Measurements from ENCODE around the gene RASIP1.
A peak's percentile ranks its signal among the peaks of the same experiment; 100 is the strongest.

RASIP1 gene

DNA sequence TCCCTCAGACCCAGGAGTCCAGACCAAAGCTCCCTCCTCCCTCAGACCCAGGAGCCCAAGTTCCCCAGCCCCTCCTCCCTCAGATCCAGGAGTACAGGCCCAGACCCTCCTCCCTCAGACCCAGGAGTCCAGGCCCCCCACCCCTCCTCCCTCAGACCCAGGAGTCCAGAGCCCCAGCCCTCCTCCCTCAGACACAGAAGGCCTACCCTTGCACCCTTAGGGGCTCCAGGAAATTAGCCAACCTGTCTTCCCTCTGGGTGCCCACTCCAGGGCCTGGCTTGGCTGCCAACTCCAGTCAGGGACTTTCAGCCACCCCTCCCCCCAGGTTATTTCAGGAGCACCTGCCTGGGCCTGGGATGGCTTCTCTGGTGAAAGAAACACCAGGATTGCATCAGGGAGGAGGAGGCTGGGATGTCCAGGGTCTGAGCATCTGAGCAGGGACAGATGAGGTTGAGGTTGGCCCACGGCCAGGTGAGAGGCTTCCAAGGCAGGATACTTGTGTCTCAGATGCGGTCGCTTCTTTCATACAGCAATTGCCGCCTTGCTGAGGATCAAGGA lies 14.8 kb upstream of the RASIP1 start, which contains the start of gene FGF21:
Gene FGF21, plus strand, starts transcription at position 441 of the 558 bp plus-strand sequence. CDS start 713 bp downstream, outside the sequence.
- in situ Hi-C loops (cut with MboI; ENCODE audit: low sequenced_read_pairs, unreplicated experiment), result no loop called here
- DNase-seq (ENCODE audit: low spot score), result no peak
- TF ChIP-seq, protein P1, sequence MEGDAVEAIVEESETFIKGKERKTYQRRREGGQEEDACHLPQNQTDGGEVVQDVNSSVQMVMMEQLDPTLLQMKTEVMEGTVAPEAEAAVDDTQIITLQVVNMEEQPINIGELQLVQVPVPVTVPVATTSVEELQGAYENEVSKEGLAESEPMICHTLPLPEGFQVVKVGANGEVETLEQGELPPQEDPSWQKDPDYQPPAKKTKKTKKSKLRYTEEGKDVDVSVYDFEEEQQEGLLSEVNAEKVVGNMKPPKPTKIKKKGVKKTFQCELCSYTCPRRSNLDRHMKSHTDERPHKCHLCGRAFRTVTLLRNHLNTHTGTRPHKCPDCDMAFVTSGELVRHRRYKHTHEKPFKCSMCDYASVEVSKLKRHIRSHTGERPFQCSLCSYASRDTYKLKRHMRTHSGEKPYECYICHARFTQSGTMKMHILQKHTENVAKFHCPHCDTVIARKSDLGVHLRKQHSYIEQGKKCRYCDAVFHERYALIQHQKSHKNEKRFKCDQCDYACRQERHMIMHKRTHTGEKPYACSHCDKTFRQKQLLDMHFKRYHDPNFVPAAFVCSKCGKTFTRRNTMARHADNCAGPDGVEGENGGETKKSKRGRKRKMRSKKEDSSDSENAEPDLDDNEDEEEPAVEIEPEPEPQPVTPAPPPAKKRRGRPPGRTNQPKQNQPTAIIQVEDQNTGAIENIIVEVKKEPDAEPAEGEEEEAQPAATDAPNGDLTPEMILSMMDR (IDR thresholded peaks at IDR 0.05; ENCODE audit: borderline replicate concordance, control extremely low read depth, extremely low read depth, insufficient read depth, missing control alignments), result no peak

DNA sequence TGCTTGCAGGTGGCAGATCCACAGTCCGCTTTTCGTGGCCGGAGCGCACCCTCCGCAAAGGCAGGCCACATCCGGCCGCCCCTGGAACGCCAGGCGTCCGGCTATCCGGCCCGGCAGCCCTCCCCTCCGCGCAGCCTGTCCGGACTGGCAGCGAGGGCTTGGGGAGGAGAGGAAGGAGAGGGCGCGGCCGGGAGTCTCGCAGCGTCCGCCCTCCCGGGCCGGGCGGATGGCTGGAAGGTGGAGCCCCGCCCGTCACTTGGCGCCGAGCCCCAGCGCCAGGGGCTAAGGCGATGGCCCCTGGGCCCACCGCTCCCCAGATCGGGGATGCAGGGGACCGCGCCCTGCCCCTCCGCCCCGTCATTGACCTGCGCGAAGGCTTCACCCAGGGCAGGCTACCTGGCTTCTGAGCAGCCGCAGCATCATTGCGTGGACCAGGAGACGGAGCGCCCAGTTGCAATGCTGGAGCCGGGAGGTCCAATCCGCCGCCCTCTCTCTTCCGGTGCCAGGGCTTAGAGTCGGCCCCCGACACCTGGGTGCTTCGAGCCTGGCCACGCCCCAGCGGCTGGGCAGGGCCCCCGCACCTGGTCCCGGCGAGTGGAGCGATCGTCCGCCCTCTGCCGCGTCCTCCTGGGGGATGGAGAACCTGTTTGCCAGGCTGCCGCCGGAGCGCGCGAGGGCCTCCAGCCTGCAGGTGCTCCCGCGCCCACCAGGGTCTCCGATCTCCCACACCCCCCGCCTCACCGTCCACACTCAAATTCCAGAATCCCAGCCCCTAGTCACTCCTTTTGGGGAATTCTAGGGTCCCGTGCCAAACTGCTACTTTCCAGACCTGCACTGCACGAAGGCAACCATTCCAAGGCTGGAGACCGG lies 12.3 kb upstream of the RASIP1 start, which contains the start of gene FUT1:
Gene FUT1, minus strand, starts transcription at position 146 of the 870 bp plus-strand sequence. CDS start 1,360 bp downstream, outside the sequence.
- TF ChIP-seq, protein P1 (IDR thresholded peaks at IDR 0.05; ENCODE audit: borderline replicate concordance, control extremely low read depth, extremely low read depth, insufficient read depth, missing control alignments), result no peak
- DNase-seq (ENCODE audit: low spot score), result peak; percentile 52
- in situ Hi-C loops (cut with MboI; ENCODE audit: low sequenced_read_pairs, unreplicated experiment), result no loop called here

DNA sequence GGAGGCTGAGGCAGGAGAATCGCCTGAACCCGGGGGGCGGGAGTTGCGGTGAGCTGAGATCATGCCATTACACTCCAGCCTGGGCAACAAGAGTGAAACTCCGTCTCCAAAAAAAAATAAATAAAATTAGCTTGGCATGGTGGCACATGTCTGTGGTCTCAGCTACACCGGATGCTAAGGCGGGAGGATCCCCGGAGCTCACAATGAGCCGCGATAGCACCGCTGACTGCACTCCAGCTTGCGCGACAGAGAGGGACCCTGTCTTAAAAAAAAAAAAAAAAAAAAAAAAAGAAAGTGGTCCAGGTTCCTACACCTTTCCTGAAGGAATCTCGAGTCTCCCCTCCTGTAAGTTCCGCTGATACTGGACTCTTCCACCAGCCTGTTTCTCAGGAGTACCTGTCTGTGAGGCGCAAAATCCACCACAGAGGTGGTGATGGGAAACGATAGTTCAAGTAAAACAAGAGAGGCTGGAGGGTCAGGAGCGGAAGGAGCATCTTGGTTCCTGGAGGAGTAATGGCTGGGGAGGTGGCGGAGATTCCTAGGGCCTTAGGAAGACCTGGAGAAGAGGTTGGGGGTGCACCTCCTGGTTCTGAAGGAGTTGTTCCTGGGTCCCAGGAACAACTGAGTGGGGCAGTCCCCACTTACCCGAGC lies 11.6 kb upstream of the RASIP1 start:
- in situ Hi-C loops (cut with MboI; ENCODE audit: low sequenced_read_pairs, unreplicated experiment), result no loop called here
- TF ChIP-seq, protein P1 (IDR thresholded peaks at IDR 0.05; ENCODE audit: borderline replicate concordance, control extremely low read depth, extremely low read depth, insufficient read depth, missing control alignments), result no peak
- DNase-seq (ENCODE audit: low spot score), result peak; percentile 21

DNA sequence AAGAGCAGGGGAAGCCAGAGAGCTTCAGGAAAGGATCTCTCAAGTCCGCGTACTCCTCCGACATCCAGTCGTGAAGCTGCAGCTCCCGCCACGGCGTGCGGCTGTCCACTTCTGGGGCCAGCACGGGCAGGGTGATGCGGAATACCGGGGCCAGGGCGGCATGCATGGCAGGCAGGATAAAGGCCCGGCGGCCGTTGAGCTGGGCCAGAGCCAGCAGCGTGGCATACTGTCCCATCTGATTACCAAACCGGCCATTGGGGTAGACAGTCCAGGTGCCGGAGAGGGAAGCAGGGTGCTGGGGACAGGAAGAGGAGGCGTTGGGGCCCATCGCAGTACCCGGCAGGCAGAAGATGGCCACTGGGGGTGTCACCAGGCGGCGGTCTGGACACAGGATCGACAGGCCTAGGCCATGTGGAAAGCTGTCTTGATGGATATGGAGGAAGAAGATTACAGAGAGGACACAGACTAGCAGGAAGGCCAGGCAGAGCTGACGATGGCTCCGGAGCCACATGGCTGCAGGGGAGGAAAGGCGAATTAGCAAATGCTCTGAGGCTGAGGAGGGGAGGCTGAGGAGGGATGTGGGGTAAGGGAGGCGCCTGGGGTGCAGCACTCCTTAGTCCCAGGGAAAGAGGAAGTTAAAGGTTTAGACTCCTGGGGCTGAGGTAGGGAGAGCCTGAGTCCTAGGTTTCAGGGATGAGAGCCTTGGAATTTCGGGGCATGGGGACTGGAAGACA lies 10.5 kb upstream of the RASIP1 start:
- DNase-seq (ENCODE audit: low spot score), result no peak
- in situ Hi-C loops (cut with MboI; ENCODE audit: low sequenced_read_pairs, unreplicated experiment), result no loop called here
- TF ChIP-seq, protein P1 (IDR thresholded peaks at IDR 0.05; ENCODE audit: borderline replicate concordance, control extremely low read depth, extremely low read depth, insufficient read depth, missing control alignments), result no peak

DNA sequence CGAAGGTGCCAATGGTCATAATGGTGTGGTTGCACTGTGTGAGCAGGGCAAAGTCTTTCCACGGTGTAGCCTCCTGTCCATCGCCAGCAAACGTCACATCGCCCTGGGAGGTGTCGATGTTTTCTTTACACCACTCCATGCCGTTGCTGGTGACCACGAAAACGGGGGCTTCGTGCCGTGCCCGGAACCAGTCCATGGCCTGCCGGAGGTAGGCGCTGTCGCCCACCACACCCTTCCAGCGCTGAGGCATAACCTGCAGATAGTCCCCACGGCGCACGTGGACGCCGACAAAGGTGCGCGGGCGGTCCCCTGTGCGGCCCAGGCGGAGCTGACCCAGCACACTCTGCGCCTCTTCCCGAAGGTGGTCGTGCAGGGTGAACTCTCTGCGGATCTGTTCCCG lies 9.9 kb upstream of the RASIP1 start:
- in situ Hi-C loops (cut with MboI; ENCODE audit: low sequenced_read_pairs, unreplicated experiment), result no loop called here
- TF ChIP-seq, protein P1 (IDR thresholded peaks at IDR 0.05; ENCODE audit: borderline replicate concordance, control extremely low read depth, extremely low read depth, insufficient read depth, missing control alignments), result no peak
- DNase-seq (ENCODE audit: low spot score), result no peak
